GM18505 (cell line): ENCODE measurements around the gene HERC2.
A peak's percentile ranks its signal among the peaks of the same experiment; 100 is the strongest.

ENCODE experiments used
- ATAC-seq: cut with Tn5 transposase; IDR thresholded peaks from one replicate; pipeline ENCODE4 v1.9.1; 2021; ENCODE audit not compliant: unreplicated experiment
- POLR2A ChIP-seq: IDR thresholded peaks from 4 replicates; pipeline ENCODE4 v1.6.1; 2011; ENCODE audit warnings: borderline replicate concordance; ENCODE audit not compliant: insufficient read depth, insufficient read length; ENCODE audit errors: extremely low read depth

HERC2 gene

DNA sequence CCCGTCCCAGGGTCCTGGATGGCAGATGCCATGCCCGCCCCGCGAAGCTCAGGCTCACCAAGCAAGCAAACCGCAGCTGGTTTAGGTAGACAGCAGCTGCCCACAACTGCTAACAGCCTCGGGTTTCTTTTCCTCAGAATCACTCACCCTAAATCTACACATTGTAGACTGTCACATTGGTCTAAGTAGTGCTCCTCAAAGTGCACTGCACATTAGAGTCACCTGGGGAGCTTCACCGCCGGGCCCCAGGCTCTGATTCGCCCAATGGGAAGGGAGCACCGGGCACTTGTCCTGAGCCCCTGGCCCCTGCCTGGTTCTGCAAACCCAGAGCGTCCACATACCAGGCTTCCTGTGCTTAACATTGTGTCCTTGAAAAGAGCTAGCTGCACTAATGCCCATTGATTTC, 223.6 kb downstream of the HERC2 start:
- TF ChIP-seq POLR2A: no peak
- no peak for ATAC-seq

DNA sequence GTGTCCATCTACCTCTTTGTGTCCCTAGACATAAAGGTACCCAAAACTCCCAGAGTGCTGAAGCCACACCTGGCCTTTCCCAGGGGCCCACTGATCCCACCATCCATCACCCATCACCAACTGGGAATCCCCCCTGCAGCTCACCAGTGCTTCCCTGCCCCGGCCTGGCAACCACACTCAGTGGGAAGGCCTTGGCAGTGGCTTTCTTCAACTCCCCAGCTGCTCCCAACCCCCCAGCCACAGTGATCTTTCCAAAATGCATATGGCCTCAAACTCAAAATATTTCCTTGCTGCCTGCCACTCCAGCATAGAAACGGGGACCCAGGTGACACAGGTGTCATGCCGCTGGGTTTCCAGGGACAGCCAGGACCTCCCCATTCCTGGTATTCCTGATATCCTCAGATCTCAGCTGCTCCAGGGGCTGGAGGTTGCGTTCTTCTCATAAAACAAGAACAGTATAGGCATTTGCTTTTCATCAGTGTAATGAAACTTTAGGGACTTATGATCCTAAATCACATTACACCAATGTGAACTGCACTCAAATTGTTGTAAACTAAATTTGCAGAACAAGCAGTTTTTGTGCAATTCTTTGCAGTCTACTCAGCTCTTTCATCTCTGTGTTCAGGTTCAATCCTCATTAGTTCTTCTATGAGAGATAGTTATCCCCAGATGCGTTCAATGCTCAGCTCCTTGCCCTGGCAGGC, 224.2 kb downstream of the HERC2 start:
- ATAC-seq: no peak
- TF ChIP-seq POLR2A: no peak

DNA sequence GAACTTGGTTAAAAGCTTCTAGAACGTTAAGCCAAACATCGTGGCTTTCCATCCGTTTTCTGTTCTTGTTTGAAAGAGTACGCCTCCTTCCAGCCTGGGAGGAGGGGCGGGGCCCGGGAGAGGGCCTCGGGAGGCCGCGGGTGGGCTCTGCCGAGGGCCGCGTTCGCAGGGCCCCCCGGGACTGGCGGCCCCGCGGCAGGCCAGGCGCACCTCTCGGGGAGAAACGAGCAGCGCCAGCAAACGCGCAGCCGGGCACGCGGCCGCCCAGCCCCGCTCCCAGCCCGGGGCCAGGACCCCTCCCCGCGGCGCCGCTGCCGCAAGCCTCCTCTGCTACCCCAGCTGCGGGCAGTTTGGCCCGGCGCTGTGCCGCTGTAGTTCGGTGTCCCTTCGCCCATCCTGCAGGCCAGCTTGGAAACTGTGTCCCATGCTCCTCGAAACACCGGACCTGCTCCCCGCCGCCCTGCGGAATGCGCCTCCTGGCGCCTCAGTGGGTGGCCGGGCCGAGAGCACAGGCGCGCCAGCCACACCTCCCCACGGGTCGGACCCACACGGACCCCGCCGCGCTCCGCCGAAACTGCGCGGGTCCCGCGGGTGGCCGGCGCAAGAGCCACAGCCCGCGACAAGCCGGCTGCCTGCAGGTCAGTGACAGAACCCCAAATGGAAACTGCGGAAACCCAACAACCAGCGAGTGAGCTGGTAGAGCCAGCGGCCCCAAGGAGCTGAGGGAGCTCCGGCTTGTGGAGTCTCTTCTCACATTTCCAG, 225.1 kb downstream of the HERC2 start:
- ATAC-seq: no peak
- no peak for TF ChIP-seq POLR2A

DNA sequence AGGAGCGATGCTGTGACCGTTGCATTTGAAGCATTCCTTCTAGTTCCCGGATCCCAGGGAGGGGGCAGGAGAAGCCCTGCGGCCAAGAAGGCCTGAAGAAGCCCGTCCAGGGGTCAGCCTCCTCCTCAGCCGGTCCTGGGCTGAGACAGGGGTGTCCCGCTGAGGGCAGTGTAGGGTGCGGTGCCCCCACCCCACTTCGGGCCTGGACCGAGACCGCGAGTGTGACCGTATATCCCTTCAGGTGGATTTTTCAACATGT, 225.6 kb downstream of the HERC2 start:
- peak; percentile 1 for ATAC-seq
- no peak for TF ChIP-seq POLR2A

DNA sequence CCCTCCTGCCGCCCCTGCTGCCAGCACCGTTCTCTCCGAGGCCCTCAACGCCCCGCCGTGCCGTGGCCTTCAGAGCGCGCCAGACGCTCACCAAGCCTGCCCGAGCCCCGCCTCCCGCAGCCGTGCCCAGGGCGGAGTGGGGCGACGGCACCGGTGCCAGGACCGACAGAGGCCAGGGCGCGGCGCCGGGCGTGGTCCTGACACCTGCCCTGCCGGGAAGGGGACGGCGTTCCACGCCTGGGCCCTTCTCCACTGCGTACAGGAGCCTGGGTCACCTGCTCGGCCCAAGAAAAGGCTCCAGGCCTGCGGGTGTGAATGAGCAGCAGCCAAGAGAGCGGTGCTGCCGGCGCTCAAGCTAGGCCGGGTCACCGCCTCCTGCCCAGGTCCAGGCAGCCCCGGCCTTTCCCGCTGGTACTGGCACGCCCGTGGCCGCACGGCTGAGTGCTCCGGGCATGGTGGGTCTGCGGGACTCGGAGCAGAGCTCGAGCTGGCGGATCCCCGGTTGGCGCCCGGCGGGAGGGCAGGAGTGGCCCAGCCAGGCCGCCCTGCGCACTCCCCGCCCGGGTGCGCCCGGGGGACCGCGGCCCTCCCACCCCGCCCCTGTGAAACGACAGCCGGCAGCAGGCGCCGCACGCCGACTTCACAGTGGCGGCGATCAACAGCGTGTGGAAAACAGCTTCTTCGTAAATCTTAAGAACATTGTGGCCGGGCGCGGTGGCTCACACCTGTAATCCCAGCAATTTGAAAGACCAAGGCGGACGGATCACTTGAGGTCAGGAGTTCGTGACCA, 227.1 kb downstream of the HERC2 start:
- no peak for ATAC-seq
- TF ChIP-seq POLR2A: no peak

DNA sequence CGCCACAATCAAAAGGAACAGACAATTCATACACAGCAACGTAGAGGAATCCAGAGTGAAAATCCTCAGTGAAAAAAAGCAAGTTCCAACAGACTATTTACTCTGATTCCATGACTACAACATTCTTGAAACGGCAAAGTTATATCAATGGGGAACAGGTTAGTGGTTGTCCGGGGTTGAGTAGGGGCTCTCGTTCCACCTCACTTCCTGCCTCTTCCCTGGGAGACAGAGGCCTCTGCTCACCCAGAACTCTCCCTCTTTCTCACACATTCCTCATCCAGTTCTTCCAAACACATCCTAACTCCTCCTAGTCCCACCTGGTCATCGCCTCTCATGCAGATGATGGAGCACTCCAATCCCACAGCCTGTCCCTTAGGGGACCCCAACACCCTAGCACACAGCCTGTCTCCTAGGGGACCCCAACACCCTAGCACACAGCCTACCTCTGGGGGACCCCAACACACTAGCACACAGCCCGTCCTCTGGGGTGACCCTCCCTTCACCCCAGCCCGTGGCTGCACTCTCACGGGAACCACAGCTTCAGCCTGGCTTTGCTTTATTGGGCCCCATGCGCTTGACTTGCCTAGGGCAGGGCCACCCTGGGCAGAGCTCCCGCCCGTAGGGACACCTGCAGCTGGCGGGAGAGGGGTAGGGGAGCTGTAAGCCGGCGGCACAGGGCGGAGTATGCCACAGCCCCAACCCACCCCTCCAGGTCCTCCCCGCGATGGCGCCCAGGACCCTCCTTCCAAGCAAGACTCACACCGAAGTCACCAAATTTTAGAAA, 228.0 kb downstream of the HERC2 start:
- TF ChIP-seq POLR2A: no peak
- no peak for ATAC-seq

DNA sequence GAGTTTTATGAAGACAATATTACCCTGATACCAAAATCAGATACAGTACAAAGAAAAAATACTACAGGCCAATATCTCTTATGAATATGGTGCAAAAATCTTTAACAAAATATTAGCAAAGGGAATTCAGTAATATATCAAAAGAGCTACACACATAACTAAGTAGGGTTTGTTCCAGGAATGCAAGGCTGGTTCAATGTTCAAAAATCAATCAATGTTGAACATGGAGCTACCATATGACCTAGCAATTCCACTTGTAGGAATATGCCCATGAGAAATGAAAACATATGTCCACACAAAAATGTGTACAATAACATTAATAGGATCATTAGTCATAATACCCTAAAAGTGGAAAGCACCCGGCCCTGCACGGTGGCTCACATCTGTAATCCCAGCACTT, 230.7 kb downstream of the HERC2 start:
- TF ChIP-seq POLR2A: no peak
- ATAC-seq: no peak

DNA sequence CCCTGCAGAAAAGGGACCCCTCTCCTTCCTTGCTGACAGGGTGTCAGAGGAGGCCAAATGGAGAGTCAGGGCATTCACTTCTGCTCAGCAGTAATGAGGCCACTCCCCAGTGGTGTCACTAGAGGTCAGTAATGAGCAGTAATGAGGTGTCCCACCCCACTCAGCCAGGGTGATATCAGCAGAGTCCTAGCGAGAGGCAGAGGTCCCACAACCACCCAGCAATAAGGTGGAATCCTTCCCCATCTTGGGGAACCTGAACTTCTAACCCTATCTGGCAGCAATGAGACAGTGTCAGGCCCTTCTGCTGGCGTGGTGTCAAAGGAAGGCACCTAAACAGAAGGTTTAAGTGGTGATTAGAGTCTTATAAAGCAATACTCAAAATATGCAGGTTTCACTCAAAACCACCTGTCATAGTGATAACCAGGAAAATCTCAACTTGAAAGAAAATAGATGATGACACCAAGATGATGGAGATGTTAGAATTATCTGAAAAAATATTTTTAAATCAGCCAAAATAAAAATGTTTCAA, 235.7 kb downstream of the HERC2 start:
- TF ChIP-seq POLR2A: no peak
- ATAC-seq: peak; percentile 98

DNA sequence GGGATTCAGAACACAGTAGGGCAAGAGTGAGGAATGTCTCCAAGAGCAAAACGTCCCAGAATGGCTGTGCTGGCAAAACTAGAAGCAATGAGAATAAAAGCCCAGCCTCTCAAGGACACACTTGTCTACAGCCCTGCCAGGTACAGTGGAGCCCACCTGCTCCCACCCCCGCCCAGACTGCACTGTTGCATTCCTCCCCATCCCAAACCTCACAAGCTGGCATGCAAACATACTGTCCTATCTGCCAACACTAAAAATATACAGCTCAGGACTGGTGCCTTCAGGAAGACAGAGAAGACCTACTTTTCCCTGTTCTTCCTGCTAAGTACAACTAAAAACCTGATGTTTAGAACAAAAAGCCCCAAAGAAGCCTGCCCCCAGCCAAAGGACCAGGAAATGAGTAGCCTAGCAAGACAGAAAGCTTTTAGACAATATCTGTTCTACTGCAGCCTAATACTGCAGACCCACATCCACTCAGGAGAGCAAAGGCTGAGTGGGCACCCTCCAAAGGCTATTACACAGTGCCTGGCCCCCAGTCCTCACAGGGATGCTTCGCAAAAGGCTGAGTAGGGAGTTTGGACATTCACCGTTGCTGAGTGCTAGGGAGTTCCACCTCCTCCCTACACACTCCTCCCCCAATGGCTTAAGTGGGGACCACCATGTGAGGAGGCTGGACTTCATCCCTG, 236.3 kb downstream of the HERC2 start:
- no peak for TF ChIP-seq POLR2A
- ATAC-seq: peak; percentile 24

DNA sequence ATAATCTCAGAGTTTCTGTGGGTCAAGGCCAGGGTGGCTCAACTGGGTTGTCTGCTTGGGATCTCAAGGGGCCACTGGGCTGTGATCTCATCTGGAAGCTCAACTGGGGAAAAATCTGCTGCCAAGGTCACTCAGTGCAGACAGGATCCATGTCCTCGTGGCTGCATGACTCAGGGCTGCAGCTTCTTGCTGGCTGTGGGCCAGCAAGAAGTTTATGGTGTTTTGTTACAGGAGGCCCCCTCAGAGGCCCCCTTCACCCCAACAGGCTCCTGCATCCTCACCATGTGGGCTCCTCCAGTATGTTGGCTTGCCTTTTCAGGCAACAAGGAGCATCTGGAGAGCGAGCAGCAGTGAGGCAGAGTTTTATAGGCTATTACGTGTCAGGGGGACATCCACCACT, 237.4 kb downstream of the HERC2 start:
- no peak for ATAC-seq
- no peak for TF ChIP-seq POLR2A

DNA sequence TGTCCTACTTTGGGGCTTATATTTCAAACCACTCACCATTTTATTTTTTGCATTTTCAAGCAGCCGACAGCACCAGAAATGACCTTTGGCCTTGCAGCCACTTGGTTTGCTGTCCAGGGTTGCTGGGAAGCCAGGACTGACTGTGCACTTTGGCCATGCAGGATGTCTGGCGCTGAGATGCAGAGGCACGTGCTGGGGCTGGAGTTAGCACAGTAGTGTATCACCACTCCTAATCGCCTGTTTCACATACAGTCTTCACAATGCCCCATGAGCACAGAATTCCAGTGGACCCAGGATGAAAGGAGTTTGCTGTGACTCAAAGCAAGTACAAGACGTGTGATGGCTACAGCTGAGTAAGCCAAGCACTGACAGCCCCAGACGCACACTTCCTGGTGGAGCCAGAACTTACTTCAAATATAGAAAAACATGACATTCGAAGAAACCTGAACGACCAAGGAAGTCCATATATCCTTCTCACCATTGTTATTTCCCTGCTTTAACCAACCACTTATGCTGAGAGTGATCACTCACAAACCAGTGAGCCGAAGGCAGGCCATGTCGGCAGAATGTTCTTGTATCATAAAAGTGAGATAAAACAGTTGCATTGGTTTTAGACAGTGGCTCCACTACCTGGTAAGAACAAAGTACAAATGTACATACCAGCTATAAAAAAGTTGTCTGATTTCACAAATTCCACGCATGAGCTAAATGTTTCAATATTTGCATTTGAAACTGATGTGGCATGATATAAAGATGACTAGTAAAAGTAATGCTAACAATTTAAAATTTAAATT, 238.9 kb downstream of the HERC2 start:
- TF ChIP-seq POLR2A: no peak
- no peak for ATAC-seq

DNA sequence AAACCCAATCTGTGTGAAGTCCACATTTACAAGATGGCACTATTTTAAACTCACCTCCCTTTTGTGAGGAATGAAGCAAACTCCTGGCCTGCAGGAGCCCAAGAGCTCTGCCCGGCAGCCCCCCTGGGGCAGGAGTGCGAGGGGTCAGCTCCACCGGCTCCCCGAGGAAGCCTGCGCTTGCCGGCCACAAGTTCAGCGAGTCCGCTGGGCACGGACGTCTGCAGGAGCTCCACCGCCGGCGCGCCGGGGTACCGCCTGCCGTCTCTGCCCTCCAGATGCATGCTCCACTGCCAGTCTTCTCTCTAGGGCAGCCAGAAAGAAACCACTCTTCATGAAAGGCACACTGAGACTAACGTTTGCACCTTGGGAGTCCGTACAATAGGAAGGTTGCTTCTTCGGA, 240.4 kb downstream of the HERC2 start:
- no peak for ATAC-seq
- TF ChIP-seq POLR2A: no peak
